GM23338 (cell line): ENCODE measurements around the gene STOX2. TPM values are rescaled to one million over a fixed set of nuclear protein-coding genes. Genes with fewer than 3 reads are reported as not detected.
A peak's percentile ranks its signal among the peaks of the same experiment; 100 is the strongest.

Experiments
- ATAC-seq: fragments of 200-7000 bp; cut with Tn5 transposase; 3 replicates; pipeline ENCODE4 v1.9.1; 2020
- DNase-seq: peaks from one replicate; pipeline ENCODE4 v3.0.0-alpha.2; 2015; ENCODE audit warnings: low spot score
- H2AFZ ChIP-seq: fragments of 200-600 bp; sonication (generic); 2 replicates; pipeline ENCODE4 v1.8.0; 2016; ENCODE audit warnings: antibody characterized with exemption, mild to moderate bottlenecking, moderate library complexity
- H3F3A ChIP-seq: fragments of 200-600 bp; sonication (generic); replicated peaks from 2 replicates; pipeline ENCODE4 v1.8.0; 2017; ENCODE audit warnings: antibody characterized with exemption, mixed run types, low read depth
- H3K27ac ChIP-seq: fragments of 200-600 bp; sonication (generic); 2 replicates; pipeline ENCODE4 v1.6.1; 2016; ENCODE audit warnings: low read depth
- H3K27me3 ChIP-seq: fragments of 200-600 bp; sonication (generic); 2 replicates; pipeline ENCODE4 v1.8.0; 2016; ENCODE audit warnings: mild to moderate bottlenecking, mixed run types, moderate library complexity; ENCODE audit not compliant: insufficient read depth
- H3K36me3 ChIP-seq: fragments of 200-600 bp; sonication (generic); 2 replicates; pipeline ENCODE4 v1.8.0; 2016; ENCODE audit warnings: mild to moderate bottlenecking; ENCODE audit not compliant: insufficient read depth
- H3K4me1 ChIP-seq: fragments of 200-600 bp; sonication (generic); 2 replicates; pipeline ENCODE4 v1.8.0; 2016; ENCODE audit warnings: mild to moderate bottlenecking, moderate library complexity; ENCODE audit not compliant: insufficient read depth
- H3K4me2 ChIP-seq: fragments of 200-600 bp; sonication (generic); 2 replicates; pipeline ENCODE4 v1.7.1; 2017; ENCODE audit warnings: mixed run types
- H3K4me3 ChIP-seq: fragments of 200-600 bp; sonication (generic); 2 replicates; pipeline ENCODE4 v1.6.1; 2016; ENCODE audit warnings: mixed run types
- H3K79me2 ChIP-seq: fragments of 200-600 bp; sonication (generic); replicated peaks from 2 replicates; pipeline ENCODE4 v1.8.0; 2017; ENCODE audit warnings: mild to moderate bottlenecking; ENCODE audit not compliant: insufficient read depth
- H3K9me2 ChIP-seq: fragments of 200-600 bp; sonication (generic); 2 replicates; pipeline ENCODE4 v1.8.0; 2017; ENCODE audit not compliant: insufficient read depth
- H4K20me1 ChIP-seq: fragments of 200-600 bp; sonication (generic); replicated peaks from 2 replicates; pipeline ENCODE4 v1.8.0; 2017; ENCODE audit warnings: mild to moderate bottlenecking; ENCODE audit not compliant: insufficient read depth
- H3K27ac Mint-ChIP-seq: 2 replicates; pipeline ENCODE4 v1.8.0; 2020; ENCODE audit warnings: inconsistent platforms, mild to moderate bottlenecking, moderate library complexity, mixed read lengths
- H3K27me3 Mint-ChIP-seq: 3 replicates; pipeline ENCODE4 v1.8.0; 2022; ENCODE audit warnings: low read depth, mild to moderate bottlenecking, moderate library complexity, mixed read lengths, inconsistent platforms; ENCODE audit not compliant: insufficient read depth, poor library complexity
- H3K36me3 Mint-ChIP-seq: 3 replicates; pipeline ENCODE4 v1.8.0; 2021; ENCODE audit warnings: low read depth, mild to moderate bottlenecking, inconsistent platforms, moderate library complexity, mixed read lengths
- H3K4me1 Mint-ChIP-seq: 3 replicates; pipeline ENCODE4 v1.8.0; 2020; ENCODE audit warnings: mild to moderate bottlenecking, inconsistent platforms, mixed read lengths
- H3K4me3 Mint-ChIP-seq: 3 replicates; pipeline ENCODE4 v1.8.0; 2021; ENCODE audit warnings: moderate library complexity, mild to moderate bottlenecking, inconsistent platforms, mixed read lengths
- H3K9me3 Mint-ChIP-seq: 3 replicates; pipeline ENCODE4 v1.8.0; 2020; ENCODE audit warnings: moderate library complexity, mild to moderate bottlenecking, inconsistent platforms, mixed read lengths
- CREB1 ChIP-seq: fragments of 250-450 bp; sonication (Bioruptor Pico); IDR thresholded peaks from 2 replicates; pipeline ENCODE4 v1.5.0; 2020; ENCODE audit warnings: low read depth, mild to moderate bottlenecking, moderate library complexity
- EZH2 ChIP-seq: fragments of 200-600 bp; sonication (generic); IDR thresholded peaks from one replicate; pipeline ENCODE4 v1.8.0; 2017; ENCODE audit warnings: antibody characterized with exemption, mild to moderate bottlenecking, low read depth; ENCODE audit not compliant: unreplicated experiment
- EZH2phosphoT487 ChIP-seq: fragments of 200-600 bp; sonication (generic); IDR thresholded peaks from one replicate; pipeline ENCODE4 v1.8.1; 2018; ENCODE audit warnings: antibody characterized with exemption; ENCODE audit not compliant: unreplicated experiment
- JUNB ChIP-seq: IDR thresholded peaks from one replicate; pipeline ENCODE4 v1.6.1; 2016; ENCODE audit warnings: antibody characterized with exemption; ENCODE audit not compliant: unreplicated experiment
- NANOG ChIP-seq: IDR thresholded peaks from 2 replicates; pipeline ENCODE4 v1.6.1; 2016; ENCODE audit warnings: antibody characterized with exemption, borderline replicate concordance
- POLR2AphosphoS5 ChIP-seq: IDR thresholded peaks from 2 replicates; pipeline ENCODE4 v1.6.1; 2016; ENCODE audit warnings: antibody characterized with exemption, low read depth
- STAT1 ChIP-seq: IDR thresholded peaks from one replicate; pipeline ENCODE4 v1.6.1; 2016; ENCODE audit warnings: antibody characterized with exemption; ENCODE audit not compliant: unreplicated experiment
- ZNF114 ChIP-seq: fragments of 250-450 bp; sonication (Bioruptor Pico); IDR thresholded peaks from 2 replicates; pipeline ENCODE4 v1.5.0; 2020; ENCODE audit warnings: mild to moderate bottlenecking, moderate library complexity
- ZNF331 ChIP-seq: fragments of 250-450 bp; sonication (Bioruptor Pico); IDR thresholded peaks from 2 replicates; pipeline ENCODE4 v1.5.0; 2020; ENCODE audit warnings: low read depth, mild to moderate bottlenecking, moderate library complexity
- polyA plus RNA-seq: library from polyadenylated mRNA; unstranded; fragments of >200 nt; fragmentation: Nextera tagmentation; extraction: Ambion mirVana; gene quantifications from 2 replicates; pipeline ENCODE4 v1.2.1, GENCODE V29; 2016
- total RNA-seq: library from RNA; depleted of rRNA; stranded (reverse); fragments of >200 nt; shearing (Covaris generic); gene quantifications from 2 replicates; pipeline ENCODE4 v1.2.3, GENCODE V29; 2014
- TF ChIP-seq, protein P1 (sequence below): IDR thresholded peaks from one replicate; pipeline ENCODE4 v1.6.1; 2018; ENCODE audit warnings: antibody characterized with exemption; ENCODE audit not compliant: unreplicated experiment
- TF ChIP-seq, protein P2 (sequence below), 2 experiments: fragments of 200-600 bp in 1 of 2; sonication (generic) in 1 of 2; conservative IDR thresholded peaks; 2 replicates each; pipeline versions ENCODE4 v1.5.1 to v1.6.1; 2016 to 2017; ENCODE audit warnings: antibody characterized with exemption in 2 of 2, low read depth in 2 of 2, mild to moderate bottlenecking in 2 of 2, moderate library complexity in 1 of 2
- TF ChIP-seq, protein P3 (sequence below): IDR thresholded peaks from 2 replicates; pipeline ENCODE4 v1.6.1; 2016; ENCODE audit warnings: antibody characterized with exemption
- TF ChIP-seq, protein P4 (sequence below): fragments of 250-450 bp; sonication (Bioruptor Pico); IDR thresholded peaks from 2 replicates; pipeline ENCODE4 v1.5.0; 2020; ENCODE audit warnings: mild to moderate bottlenecking, moderate library complexity

Gene STOX2
- total and polyA plus RNA-seq, 2 experiments from 2014 or later = 19.8 to 20.6 TPM

DNA sequence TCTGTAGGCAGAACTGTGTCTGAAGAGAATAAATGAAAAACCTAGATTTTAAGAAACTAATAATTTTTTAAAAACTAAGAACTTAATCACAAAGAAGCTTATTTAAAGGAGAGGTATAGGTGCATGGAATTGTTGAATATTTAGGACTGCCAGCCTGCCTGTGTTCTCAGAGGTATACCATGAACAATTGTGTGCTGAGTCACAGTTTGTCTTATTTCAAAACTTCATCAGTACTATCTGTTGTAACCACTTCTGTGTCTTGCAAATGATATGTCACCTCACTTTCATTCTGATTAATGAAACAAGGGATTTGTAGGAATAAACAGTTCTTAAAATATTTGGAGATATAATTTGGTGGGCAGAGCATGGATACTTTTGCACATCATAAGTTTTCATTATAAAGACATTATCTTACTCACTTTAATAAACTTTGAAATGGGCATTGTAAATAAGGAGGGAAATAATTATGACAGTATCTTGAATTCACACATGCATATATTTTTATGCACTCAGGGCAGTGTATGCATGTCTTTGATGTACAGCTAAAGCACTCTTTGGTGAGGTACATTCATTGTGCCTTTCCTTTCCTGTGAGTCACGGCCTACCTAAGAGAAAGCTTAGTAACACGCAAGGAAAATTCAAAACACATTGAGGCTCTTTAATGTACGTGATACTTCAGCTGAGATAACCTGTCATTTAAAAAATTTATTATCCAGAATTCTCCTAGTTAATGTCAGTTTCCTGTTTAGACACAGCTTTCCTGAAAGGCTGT is 31.7 kb downstream of the STOX2 start:
- Histone ChIP-seq H3K36me3 (no peaks in the 10 kb centered on the region), H2AFZ (no peak overlapping the region), H4K20me1 (no peaks in the 10 kb centered on the region), H3K79me2 (peaks cover 67% of the 10 kb centered on the region), H3K4me2 (peak overlapping the region; percentile 54), H3F3A (no peaks in the 10 kb centered on the region; the same call in 1 of the 2 replicates), H3K4me3 (peak overlapping the region; percentile 13), H3K9me2 (no peaks in the 10 kb centered on the region), H3K27me3 (no peaks in the 10 kb centered on the region), H3K27ac (peak overlapping the region; percentile 65), H3K4me1 (peaks cover 50% of the 10 kb centered on the region)
- no peak for TF ChIP-seq NANOG
- TF ChIP-seq ZNF331 (CRISPR knock-in tag) = no peak
- TF ChIP-seq ZNF114 = no peak
- TF ChIP-seq POLR2AphosphoS5 = no peak
- no peak for TF ChIP-seq EZH2
- TF ChIP-seq, protein P1, sequence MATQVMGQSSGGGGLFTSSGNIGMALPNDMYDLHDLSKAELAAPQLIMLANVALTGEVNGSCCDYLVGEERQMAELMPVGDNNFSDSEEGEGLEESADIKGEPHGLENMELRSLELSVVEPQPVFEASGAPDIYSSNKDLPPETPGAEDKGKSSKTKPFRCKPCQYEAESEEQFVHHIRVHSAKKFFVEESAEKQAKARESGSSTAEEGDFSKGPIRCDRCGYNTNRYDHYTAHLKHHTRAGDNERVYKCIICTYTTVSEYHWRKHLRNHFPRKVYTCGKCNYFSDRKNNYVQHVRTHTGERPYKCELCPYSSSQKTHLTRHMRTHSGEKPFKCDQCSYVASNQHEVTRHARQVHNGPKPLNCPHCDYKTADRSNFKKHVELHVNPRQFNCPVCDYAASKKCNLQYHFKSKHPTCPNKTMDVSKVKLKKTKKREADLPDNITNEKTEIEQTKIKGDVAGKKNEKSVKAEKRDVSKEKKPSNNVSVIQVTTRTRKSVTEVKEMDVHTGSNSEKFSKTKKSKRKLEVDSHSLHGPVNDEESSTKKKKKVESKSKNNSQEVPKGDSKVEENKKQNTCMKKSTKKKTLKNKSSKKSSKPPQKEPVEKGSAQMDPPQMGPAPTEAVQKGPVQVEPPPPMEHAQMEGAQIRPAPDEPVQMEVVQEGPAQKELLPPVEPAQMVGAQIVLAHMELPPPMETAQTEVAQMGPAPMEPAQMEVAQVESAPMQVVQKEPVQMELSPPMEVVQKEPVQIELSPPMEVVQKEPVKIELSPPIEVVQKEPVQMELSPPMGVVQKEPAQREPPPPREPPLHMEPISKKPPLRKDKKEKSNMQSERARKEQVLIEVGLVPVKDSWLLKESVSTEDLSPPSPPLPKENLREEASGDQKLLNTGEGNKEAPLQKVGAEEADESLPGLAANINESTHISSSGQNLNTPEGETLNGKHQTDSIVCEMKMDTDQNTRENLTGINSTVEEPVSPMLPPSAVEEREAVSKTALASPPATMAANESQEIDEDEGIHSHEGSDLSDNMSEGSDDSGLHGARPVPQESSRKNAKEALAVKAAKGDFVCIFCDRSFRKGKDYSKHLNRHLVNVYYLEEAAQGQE = no peak
- no peak for TF ChIP-seq EZH2phosphoT487
- TF ChIP-seq, protein P2, sequence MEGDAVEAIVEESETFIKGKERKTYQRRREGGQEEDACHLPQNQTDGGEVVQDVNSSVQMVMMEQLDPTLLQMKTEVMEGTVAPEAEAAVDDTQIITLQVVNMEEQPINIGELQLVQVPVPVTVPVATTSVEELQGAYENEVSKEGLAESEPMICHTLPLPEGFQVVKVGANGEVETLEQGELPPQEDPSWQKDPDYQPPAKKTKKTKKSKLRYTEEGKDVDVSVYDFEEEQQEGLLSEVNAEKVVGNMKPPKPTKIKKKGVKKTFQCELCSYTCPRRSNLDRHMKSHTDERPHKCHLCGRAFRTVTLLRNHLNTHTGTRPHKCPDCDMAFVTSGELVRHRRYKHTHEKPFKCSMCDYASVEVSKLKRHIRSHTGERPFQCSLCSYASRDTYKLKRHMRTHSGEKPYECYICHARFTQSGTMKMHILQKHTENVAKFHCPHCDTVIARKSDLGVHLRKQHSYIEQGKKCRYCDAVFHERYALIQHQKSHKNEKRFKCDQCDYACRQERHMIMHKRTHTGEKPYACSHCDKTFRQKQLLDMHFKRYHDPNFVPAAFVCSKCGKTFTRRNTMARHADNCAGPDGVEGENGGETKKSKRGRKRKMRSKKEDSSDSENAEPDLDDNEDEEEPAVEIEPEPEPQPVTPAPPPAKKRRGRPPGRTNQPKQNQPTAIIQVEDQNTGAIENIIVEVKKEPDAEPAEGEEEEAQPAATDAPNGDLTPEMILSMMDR (conservative IDR thresholded peaks at IDR 0.05; ENCODE audit: low read depth in 2 of 2) = no peak
- TF ChIP-seq, protein P3, sequence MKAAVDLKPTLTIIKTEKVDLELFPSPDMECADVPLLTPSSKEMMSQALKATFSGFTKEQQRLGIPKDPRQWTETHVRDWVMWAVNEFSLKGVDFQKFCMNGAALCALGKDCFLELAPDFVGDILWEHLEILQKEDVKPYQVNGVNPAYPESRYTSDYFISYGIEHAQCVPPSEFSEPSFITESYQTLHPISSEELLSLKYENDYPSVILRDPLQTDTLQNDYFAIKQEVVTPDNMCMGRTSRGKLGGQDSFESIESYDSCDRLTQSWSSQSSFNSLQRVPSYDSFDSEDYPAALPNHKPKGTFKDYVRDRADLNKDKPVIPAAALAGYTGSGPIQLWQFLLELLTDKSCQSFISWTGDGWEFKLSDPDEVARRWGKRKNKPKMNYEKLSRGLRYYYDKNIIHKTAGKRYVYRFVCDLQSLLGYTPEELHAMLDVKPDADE = no peak
- TF ChIP-seq, protein P4, sequence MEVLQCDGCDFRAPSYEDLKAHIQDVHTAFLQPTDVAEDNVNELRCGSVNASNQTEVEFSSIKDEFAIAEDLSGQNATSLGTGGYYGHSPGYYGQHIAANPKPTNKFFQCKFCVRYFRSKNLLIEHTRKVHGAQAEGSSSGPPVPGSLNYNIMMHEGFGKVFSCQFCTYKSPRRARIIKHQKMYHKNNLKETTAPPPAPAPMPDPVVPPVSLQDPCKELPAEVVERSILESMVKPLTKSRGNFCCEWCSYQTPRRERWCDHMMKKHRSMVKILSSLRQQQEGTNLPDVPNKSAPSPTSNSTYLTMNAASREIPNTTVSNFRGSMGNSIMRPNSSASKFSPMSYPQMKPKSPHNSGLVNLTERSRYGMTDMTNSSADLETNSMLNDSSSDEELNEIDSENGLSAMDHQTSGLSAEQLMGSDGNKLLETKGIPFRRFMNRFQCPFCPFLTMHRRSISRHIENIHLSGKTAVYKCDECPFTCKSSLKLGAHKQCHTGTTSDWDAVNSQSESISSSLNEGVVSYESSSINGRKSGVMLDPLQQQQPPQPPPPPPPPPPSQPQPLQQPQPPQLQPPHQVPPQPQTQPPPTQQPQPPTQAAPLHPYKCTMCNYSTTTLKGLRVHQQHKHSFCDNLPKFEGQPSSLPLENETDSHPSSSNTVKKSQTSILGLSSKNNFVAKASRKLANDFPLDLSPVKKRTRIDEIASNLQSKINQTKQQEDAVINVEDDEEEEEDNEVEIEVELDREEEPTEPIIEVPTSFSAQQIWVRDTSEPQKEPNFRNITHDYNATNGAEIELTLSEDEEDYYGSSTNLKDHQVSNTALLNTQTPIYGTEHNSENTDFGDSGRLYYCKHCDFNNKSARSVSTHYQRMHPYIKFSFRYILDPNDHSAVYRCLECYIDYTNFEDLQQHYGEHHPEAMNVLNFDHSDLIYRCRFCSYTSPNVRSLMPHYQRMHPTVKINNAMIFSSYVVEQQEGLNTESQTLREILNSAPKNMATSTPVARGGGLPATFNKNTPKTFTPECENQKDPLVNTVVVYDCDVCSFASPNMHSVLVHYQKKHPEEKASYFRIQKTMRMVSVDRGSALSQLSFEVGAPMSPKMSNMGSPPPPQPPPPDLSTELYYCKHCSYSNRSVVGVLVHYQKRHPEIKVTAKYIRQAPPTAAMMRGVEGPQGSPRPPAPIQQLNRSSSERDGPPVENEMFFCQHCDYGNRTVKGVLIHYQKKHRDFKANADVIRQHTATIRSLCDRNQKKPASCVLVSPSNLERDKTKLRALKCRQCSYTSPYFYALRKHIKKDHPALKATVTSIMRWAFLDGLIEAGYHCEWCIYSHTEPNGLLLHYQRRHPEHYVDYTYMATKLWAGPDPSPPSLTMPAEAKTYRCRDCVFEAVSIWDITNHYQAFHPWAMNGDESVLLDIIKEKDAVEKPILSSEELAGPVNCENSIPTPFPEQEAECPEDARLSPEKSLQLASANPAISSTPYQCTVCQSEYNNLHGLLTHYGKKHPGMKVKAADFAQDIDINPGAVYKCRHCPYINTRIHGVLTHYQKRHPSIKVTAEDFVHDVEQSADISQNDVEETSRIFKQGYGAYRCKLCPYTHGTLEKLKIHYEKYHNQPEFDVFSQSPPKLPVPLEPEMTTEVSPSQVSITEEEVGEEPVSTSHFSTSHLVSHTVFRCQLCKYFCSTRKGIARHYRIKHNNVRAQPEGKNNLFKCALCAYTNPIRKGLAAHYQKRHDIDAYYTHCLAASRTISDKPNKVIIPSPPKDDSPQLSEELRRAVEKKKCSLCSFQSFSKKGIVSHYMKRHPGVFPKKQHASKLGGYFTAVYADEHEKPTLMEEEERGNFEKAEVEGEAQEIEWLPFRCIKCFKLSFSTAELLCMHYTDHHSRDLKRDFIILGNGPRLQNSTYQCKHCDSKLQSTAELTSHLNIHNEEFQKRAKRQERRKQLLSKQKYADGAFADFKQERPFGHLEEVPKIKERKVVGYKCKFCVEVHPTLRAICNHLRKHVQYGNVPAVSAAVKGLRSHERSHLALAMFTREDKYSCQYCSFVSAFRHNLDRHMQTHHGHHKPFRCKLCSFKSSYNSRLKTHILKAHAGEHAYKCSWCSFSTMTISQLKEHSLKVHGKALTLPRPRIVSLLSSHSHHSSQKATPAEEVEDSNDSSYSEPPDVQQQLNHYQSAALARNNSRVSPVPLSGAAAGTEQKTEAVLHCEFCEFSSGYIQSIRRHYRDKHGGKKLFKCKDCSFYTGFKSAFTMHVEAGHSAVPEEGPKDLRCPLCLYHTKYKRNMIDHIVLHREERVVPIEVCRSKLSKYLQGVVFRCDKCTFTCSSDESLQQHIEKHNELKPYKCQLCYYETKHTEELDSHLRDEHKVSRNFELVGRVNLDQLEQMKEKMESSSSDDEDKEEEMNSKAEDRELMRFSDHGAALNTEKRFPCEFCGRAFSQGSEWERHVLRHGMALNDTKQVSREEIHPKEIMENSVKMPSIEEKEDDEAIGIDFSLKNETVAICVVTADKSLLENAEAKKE (CRISPR knock-in tag) = no peak
- no peak for TF ChIP-seq JUNB
- no peak for TF ChIP-seq STAT1
- TF ChIP-seq CREB1 (CRISPR knock-in tag) = no peak
- Mint-ChIP-seq H3K9me3 (no peaks in the 10 kb centered on the region), H3K27me3 (peaks cover 13% of the 10 kb centered on the region), H3K27ac (peak overlapping the region; percentile 93), H3K4me3 (peak overlapping the region; percentile 53; the same call in 2 of the 3 replicates), H3K36me3 (no peaks in the 10 kb centered on the region; the same call in 2 of the 3 replicates), H3K4me1 (peaks cover 51% of the 10 kb centered on the region)
- ATAC-seq (no peak), DNase-seq (no peak)
